NT2/D1 (cell line): ENCODE results near the gene RPS18.
"Not testable (repeated sequence)": the region's sequence is repeated elsewhere in the genome, so short reads cannot be mapped to it uniquely, and the experiment has no call there.

Experiments used
- DNase-seq: peaks from one replicate; pipeline ENCODE4 v3.0.0-alpha.2; 2011; ENCODE audit warnings: low read depth, low spot score
- H3K27me3 ChIP-seq: 2 replicates; pipeline ENCODE4 v1.6.0; 2011; ENCODE audit warnings: mild to moderate bottlenecking; ENCODE audit not compliant: insufficient read length, insufficient read depth
- H3K36me3 ChIP-seq: 2 replicates; pipeline ENCODE4 v1.6.1; 2011; ENCODE audit warnings: mild to moderate bottlenecking, low read length, mixed read lengths; ENCODE audit not compliant: insufficient read depth, insufficient read length
- H3K4me1 ChIP-seq: 2 replicates; pipeline ENCODE4 v1.5.1; 2011; ENCODE audit not compliant: insufficient read depth, insufficient read length
- H3K4me3 ChIP-seq: 2 replicates; pipeline ENCODE4 v1.5.1; 2011; ENCODE audit warnings: low read depth; ENCODE audit not compliant: insufficient read length
- H3K9ac ChIP-seq: 2 replicates; pipeline ENCODE4 v1.6.0; 2011; ENCODE audit warnings: low read depth; ENCODE audit not compliant: insufficient read length
- H3K9me3 ChIP-seq: 2 replicates; pipeline ENCODE4 v1.5.1; 2011; ENCODE audit warnings: mild to moderate bottlenecking, low read length; ENCODE audit not compliant: insufficient read depth
- SUZ12 ChIP-seq: IDR thresholded peaks from 2 replicates; pipeline ENCODE4 v1.6.1; 2011; ENCODE audit not compliant: insufficient read length, insufficient read depth; ENCODE audit errors: extremely low read depth
- YY1 ChIP-seq: IDR thresholded peaks from 2 replicates; pipeline ENCODE4 v1.6.1; 2011; ENCODE audit not compliant: insufficient read length, insufficient read depth
- ZNF274 ChIP-seq: IDR thresholded peaks from 2 replicates; pipeline ENCODE4 v1.6.1; 2011; ENCODE audit warnings: mild to moderate bottlenecking, low read depth, low read length

Gene RPS18

GRCh38 chr6:33271468-33272274, at the start of gene RPS18, which contains the start of gene VPS52:
Gene RPS18 (plus strand): TSS chr6:33272075. CDS start chr6:33272120, 45 bp downstream.
Gene VPS52 (minus strand): TSS chr6:33271876. CDS start chr6:33271675, 201 bp downstream.
- peak within 1 kb of the TSS; percentile 86 for H3K4me3 ChIP-seq
- peak; percentile 95 for DNase-seq
- no peaks in the 10 kb centered on the region for H3K27me3 ChIP-seq
- no peaks in the 10 kb centered on the region for H3K4me1 ChIP-seq
- H3K9me3 ChIP-seq, result no peaks in the 10 kb centered on the region
- TF ChIP-seq SUZ12, result no peak
- TF ChIP-seq ZNF274, result no peak
- TF ChIP-seq YY1, result peak; percentile 84
- peak within 1 kb of the TSS; percentile 97 for H3K9ac ChIP-seq
- peaks cover 79% of the 10 kb centered on the region for H3K36me3 ChIP-seq

- peaks cover 16% of the 10 kb centered on the region for H3K27me3 ChIP-seq
- H3K4me1 ChIP-seq, H3K4me3 ChIP-seq, H3K9ac ChIP-seq, DNase-seq, H3K9me3 ChIP-seq, H3K36me3 ChIP-seq: not testable (repeated sequence)
Measured at GRCh38 chr6:33226503-33227120, 45.3 kb upstream of the RPS18 start.

- no peak for TF ChIP-seq YY1
- no peak for TF ChIP-seq ZNF274
- no peak for TF ChIP-seq SUZ12
- Histone ChIP-seq H3K36me3 (no peaks in the 10 kb centered on the region), H3K9ac (no peak overlapping the region), H3K4me3 (no peak overlapping the region), H3K27me3 (peaks cover 3% of the 10 kb centered on the region), H3K9me3 (no peaks in the 10 kb centered on the region), H3K4me1 (peaks cover 3% of the 10 kb centered on the region)
- DNase-seq, result no peak
Measured at GRCh38 chr6:33235221-33235634, 36.6 kb upstream of the RPS18 start.

GRCh38 chr6:33236328-33236727, 35.5 kb upstream of the RPS18 start:
- TF ChIP-seq ZNF274 (no peak), SUZ12 (no peak), YY1 (no peak)
- Histone ChIP-seq H3K27me3 (peaks cover 1% of the 10 kb centered on the region), H3K4me1 (peaks cover 3% of the 10 kb centered on the region), H3K36me3 (no peaks in the 10 kb centered on the region), H3K9ac (no peak overlapping the region), H3K9me3 (no peaks in the 10 kb centered on the region), H3K4me3 (no peak overlapping the region)
- DNase-seq, result no peak

- no peaks in the 10 kb centered on the region for H3K9me3 ChIP-seq
- H3K4me3 ChIP-seq, result no peak overlapping the region
- no peak for TF ChIP-seq SUZ12
- TF ChIP-seq ZNF274, result no peak
- no peak for TF ChIP-seq YY1
Measured at GRCh38 chr6:33236852-33237251, 35.0 kb upstream of the RPS18 start.

GRCh38 chr6:33237741-33238140, 34.1 kb upstream of the RPS18 start:
- DNase-seq, result no peak
- Histone ChIP-seq H3K36me3 (no peaks in the 10 kb centered on the region), H3K27me3 (peaks cover 4% of the 10 kb centered on the region)

More at GRCh38 chr6:33236852-33237251, 35.0 kb upstream of the RPS18 start:
- Histone ChIP-seq H3K9ac (no peak overlapping the region), H3K36me3 (no peaks in the 10 kb centered on the region), H3K4me1 (peaks cover 3% of the 10 kb centered on the region), H3K27me3 (peaks cover 2% of the 10 kb centered on the region)
- no peak for DNase-seq

GRCh38 chr6:33241968-33242367, 29.9 kb upstream of the RPS18 start:
- DNase-seq, result no peak
- H3K36me3 ChIP-seq, result no peaks in the 10 kb centered on the region
- H3K4me1 ChIP-seq, result no peaks in the 10 kb centered on the region
- TF ChIP-seq YY1 (no peak), SUZ12 (no peak)
- peaks cover 14% of the 10 kb centered on the region for H3K27me3 ChIP-seq
- H3K4me3 ChIP-seq, result no peak overlapping the region
- no peak overlapping the region for H3K9ac ChIP-seq
- no peaks in the 10 kb centered on the region for H3K9me3 ChIP-seq

More at GRCh38 chr6:33237741-33238140, 34.1 kb upstream of the RPS18 start:
- Histone ChIP-seq H3K9ac (no peak overlapping the region), H3K4me1 (peaks cover 3% of the 10 kb centered on the region), H3K4me3 (no peak overlapping the region), H3K9me3 (no peaks in the 10 kb centered on the region)
- TF ChIP-seq ZNF274 (no peak), YY1 (no peak), SUZ12 (no peak)
